ENCODE data around the gene ATP2A1.
"Not testable (repeated sequence)": the region's sequence is repeated elsewhere in the genome, so short reads cannot be mapped to it uniquely, and the experiment has no call there.

Gene ATP2A1

DNA sequence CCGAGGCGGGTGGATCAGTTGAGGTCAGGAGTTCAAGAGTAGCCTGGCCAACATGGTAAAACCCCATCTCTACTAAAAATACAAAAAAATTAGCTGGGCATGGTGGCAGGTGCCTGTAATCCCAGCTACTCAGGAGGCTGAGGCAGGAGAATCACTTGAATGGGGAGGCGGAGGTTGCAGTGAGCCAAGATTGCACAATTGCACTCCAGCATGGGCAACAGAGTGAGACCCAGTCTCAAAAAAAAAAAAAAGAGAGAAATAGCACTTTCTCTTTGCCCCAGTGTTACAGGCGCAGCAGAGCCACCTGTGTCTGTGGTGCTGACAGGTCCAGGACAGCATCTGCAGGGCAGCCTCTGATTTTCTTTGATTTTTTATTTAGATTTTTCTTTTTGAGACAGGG is 3.3 kb downstream of the ATP2A1 start:
- not testable (repeated sequence) for DNase-seq (ENCODE audit: low spot score)

DNA sequence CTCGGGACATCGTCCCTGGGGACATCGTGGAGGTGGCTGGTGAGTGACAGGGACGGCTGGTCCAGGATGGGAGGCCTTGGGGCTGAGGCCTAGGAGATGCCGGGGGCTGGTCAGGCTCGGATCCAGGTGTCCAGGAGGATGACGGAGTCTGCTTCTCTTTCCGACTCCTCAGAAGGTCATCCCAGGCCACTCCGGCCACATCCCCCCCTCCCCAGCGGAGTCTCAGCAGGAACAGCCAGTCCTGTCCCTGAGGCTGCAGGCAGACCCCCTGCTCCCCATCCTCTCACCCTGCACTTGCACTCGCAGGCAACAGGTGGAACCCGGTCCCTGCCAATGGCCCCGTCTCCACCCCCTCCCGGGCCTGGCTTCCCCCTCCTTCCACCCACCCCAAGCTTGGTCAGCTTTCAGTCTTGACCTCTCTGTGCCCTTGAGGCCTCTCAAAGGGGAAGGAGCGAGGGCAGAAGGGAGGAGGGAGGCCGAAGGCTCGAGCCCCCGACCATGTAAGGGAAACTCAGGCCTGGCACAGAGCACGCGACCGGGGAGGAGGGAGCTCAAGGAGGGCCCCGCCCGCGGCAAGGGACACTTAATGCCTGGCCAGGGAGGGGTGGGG is 4.4 kb downstream of the ATP2A1 start:
- DNase-seq (ENCODE audit: low spot score) = no peak

DNA sequence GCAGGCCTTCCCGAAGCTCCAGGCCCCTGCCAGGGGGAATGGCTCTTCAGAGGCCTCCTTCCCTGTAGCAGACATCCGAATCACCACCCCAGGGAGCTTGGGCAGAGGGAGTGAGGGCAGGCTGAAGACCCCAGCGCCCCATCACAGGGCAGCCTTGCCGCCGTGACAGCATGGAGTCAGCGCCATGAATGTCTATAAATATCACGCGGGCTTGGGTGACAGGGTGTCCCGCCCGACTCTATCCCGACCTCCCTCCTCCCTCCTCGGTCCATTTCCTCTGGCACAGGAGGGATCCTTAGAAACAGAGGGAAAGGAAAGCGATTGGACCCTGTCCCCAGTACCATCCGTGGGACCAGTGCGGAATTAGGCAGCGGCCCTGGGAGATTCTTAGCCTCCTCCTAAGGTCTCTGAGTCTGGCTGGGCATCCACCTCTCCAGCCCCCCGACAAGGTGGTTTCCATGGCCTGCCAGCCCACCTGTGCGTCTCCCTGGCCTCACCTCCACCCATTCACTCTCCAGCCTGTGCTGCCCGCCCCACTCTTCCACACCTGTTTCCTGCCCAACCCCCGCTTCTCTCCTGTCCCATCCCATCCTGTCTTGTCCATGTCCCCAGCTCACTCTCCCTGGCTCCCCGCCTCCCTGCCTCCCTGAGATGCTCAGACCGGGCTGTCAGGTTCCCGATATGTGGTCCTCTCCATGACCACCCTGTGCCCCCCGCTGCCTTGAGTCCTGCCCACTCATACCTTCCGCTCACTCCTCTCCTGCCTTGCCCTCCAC is 5.1 kb downstream of the ATP2A1 start:
- DNase-seq (ENCODE audit: low spot score) = no peak

DNA sequence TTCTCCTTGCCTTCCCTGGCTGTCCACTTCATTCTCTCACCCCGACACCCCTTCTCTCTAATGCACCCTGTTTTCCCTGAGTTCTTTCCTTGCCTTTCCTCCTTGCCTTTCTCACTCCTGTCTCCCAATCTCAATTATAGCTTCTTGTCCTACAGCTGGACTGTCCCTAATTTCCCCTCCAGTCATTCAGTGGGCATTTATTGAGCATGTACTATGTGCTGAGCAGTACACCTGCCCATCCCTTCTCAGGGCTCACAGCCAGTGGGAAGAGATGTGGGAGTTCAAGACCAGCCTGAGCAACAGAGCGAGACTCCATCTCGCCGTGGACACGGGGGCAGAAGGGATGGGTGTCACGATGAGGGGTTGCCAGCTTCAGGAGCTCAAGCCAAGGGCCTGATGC is 5.8 kb downstream of the ATP2A1 start:
- DNase-seq (ENCODE audit: low spot score) = no peak

DNA sequence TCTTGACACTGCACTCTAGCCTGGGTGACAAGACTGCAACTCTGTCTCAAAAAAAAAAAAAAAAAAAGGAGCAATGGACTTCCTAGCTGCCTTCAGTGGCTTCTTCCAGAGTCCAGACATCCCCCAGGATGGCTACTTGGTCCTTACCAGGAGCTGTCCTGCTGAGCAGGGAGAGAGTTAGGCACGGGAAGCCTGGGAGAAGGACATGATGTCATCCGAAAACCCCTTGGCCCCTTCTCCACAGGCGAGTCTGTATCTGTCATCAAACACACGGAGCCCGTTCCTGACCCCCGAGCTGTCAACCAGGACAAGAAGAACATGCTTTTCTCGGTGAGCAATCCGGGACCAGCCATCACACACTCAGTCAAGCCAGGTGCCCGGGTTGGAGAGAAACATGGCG is 8.7 kb downstream of the ATP2A1 start:
- DNase-seq (ENCODE audit: low spot score) = no peak

DNA sequence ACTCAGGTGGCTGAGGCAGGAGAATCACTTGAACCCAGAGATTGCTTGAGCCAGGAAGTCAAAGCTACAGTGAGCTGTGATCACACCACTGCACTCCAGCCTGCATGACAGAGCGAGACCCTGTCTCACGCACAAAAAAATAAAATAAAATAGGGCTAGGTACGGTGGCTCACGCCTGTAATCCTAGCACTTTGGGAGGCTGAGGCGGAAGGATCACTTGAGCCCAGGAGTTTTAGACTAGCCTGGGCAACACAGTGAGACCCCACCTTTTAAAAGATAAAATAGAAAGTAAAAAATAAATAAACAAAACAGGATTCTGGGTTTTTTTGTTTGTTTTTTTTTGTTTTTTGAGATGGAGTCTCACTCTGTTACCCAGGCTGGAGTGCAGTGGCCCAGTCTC is 12.1 kb downstream of the ATP2A1 start:
- DNase-seq (ENCODE audit: low spot score) = not testable (repeated sequence)

DNA sequence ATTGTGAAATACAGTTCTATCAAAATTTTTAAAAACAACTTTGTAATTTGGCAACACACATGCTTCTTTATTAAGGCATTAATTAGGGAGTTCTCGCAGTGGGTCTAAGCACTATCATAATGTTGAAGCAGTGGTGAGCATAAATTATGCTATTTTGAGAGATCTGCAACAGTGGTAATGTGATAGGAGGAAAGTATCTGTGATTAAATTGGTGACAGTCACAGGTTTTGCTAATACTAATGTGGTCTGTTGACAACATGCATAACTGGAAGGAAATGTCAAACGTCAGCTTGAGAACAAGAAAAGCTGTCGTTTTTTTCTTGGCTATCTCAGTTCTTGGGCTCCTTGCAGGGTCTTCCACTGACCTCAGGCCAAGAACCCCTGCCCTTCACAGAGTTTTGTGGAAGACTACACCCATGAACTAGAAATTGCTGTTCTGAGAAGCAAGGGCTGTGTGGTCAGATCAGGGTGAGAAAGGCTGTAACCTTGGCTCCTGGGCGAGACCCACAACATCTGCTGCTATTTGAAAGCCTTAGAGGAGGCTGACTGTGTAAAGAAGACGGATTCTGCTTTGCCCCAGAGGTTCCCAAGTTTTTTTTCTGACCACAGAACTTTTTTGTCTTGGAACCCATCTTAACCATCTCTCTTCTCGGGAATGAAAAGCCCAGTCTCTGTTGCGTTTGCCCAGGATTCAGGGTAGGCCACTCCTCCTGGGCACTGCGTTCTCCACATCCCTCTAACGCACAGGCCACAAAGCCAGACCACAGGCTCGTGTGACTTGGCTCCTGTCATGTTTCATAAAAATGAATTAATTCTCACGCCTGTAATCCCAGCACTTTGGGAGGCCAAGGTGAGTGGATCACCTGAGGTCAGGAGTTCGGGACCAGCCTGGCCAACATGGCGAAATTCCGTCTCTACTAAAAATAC is 13.9 kb downstream of the ATP2A1 start:
- no peak for DNase-seq (ENCODE audit: low spot score)

DNA sequence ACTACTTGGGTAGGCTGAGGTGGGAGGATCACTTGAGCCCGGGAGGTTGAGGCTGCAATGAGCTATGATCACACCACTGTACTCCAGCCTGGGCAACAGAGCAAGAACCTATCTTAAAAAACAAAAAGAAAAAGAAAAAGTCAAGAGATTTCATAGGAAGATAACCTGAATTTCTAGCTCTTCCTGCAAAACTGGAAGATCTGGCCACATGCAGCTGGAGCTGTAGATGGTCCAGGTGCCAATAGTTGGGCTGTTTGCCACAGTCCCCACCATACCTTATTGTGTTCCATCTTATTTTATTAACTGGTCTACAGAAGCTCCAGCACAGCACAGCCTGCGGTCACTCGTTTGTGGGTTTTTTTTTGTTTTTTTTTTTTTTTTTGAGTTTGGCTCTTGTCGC is 15.0 kb downstream of the ATP2A1 start:
- no peak for DNase-seq (ENCODE audit: low spot score)

DNA sequence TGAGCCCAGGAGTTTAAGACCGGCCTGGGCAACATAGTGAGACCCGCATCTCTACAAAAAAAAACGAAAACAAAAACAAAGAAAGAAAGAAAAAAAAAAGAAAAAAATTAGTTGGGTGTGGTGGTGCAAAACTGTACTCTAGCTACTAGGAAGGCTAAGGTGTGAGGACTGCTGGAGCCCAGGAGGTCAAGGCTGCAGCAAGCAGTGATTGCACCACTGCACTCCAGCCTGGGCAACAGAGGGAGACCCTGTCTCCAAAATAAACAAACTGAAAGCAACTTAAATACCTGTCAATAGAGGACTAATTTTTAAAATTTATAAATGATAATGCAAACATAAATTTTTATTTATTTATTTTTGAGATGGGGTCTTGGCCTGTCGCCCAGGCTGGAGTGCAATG is 17.3 kb downstream of the ATP2A1 start:
- DNase-seq (ENCODE audit: low spot score) = no peak

DNA sequence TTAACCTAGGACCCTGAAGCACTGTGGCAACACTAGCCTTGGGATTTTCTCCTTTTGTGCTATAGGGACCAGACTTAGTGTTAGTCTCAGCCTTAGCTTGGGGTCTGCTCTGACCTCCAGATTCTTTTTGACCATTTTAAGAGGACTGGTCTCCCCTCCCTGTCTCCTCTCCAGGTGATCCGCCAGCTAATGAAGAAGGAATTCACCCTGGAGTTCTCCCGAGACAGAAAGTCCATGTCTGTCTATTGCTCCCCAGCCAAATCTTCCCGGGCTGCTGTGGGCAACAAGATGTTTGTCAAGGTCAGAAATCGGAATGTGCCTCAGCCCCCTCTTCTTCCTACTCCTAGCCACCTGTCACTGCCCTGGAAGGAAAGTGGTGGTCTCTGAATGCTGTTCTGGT is 19.5 kb downstream of the ATP2A1 start:
- DNase-seq (ENCODE audit: low spot score) = no peak

DNA sequence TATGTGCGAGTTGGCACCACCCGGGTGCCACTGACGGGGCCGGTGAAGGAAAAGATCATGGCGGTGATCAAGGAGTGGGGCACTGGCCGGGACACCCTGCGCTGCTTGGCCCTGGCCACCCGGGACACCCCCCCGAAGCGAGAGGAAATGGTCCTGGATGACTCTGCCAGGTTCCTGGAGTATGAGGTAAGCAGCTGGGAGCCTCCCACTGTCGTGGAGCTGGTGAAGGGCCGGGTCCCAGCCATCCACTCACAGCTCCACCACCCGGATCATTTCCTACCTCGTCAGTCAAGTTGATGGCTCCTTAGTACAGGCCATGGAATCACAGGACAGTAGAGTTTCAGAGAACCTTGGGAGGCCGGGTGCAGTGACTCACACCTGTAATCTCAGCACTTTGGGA is 20.0 kb downstream of the ATP2A1 start:
- no peak for DNase-seq (ENCODE audit: low spot score)

DNA sequence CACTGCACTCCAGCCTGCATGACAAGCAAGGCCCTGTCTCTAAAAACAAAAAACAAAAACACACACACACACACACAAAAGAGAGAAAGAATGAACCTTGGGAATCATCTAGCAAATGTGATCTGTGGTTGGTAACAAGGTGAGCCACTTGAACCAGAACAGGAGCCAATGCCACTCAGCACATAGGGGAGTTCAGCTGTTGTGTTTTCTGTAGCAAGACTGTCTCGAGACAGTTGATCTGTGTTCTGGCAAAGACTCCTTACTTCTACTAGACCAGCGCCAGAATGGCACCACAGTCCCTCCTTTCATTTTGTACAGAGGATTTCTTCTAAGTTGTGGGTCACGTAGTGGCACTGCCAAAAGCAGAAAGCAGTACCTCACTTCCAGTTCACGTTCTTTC is 20.7 kb downstream of the ATP2A1 start:
- DNase-seq (ENCODE audit: low spot score) = no peak

DNA sequence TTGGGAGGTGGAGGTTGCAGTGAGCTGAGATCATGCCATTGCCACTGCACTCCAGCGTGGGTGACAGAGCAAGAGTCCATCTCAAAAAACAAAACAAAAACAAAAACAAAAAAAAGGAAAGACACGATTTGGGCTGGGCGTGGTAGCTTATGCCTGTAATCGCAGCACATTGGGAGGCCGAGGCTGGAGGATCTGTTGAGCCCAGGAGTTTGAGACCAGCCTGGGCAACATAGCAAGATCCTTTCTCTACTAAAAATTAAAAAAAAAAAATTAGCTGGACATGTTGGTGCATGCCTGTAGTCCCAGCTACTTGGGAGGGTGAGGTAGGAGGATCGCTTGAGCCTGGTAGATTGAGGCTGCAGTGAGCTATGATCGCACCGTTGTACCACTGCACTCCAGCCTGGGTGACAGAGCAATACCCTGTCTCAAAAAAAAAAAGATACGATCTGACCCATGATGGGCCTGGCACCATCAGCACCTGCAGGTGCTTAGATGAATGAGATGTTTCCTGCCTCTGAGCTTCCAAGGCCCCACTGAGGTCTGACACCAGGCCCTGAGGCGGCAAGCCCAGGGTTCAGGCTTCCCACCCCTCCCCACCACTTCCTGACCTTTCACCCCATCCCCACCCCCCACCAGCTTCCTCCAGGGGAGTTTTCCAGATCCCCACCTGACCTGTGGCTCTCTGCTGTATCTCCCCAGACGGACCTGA is 21.7 kb downstream of the ATP2A1 start:
- no peak for DNase-seq (ENCODE audit: low spot score)

DNA sequence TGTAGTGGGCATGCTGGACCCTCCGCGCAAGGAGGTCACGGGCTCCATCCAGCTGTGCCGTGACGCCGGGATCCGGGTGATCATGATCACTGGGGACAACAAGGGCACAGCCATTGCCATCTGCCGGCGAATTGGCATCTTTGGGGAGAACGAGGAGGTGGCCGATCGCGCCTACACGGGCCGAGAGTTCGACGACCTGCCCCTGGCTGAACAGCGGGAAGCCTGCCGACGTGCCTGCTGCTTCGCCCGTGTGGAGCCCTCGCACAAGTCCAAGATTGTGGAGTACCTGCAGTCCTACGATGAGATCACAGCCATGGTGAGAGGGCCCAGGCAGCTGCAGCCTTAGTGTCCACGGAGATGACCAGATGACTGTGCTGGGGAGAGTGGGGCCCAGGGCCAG is 22.3 kb downstream of the ATP2A1 start:
- DNase-seq (ENCODE audit: low spot score) = no peak

DNA sequence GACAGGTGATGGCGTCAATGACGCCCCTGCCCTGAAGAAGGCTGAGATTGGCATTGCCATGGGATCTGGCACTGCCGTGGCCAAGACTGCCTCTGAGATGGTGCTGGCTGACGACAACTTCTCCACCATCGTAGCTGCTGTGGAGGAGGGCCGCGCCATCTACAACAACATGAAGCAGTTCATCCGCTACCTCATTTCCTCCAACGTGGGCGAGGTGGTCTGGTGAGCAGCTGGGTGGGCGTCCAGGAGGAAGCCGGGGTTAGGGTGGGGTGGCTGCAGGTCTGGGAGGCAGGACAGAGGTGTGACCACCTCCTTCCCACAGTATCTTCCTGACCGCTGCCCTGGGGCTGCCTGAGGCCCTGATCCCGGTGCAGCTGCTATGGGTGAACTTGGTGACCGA is 23.6 kb downstream of the ATP2A1 start:
- DNase-seq (ENCODE audit: low spot score) = no peak

DNA sequence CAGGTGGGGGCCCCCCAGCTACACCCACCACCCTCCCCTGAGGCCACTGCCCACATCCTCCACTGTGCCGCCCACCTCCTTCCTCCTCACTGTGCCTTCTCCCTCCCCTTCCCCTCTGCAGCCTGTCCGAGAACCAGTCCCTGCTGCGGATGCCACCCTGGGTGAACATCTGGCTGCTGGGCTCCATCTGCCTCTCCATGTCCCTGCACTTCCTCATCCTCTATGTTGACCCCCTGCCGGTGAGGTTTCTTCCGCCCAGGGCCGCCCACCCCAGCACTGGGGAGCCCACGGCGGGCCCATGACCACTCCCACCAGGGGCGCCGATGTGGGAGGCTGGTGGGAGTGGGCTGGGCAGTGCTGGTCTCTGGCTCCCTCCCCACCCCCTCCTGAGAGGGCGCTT is 24.6 kb downstream of the ATP2A1 start:
- no peak for DNase-seq (ENCODE audit: low spot score)

DNA sequence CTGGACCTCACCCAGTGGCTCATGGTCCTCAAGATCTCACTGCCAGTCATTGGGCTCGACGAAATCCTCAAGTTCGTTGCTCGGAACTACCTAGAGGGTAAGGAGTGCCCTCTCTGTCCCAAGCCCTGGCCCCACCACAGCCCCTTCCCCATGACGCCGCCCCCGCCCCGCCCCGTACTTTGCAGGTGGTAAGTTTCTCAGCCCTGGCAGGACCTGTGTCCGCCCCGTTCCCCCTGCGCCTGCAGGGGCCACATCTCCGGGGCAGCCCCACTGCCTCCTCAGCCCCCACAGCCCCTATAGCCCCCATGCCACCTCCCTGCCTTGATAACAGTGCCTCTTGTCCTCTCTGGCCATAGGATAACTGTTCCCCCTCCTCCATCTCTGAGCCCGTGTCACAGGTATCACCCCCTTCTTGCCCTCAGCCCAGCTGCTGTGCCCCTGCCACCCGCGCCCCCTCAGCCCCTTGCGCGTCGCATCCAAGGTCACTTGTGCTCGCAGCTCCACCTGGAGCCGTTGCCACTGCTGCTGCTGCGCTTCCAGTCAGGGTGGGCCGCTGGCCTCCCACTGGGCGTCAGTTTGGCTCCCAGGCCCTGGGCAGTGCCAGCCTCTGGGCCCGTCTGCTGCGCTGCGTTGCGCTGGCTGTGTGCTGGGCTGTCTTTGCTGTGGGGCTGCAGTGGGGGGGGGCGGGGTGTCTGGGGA is 25.2 kb downstream of the ATP2A1 start:
- DNase-seq (ENCODE audit: low spot score) = no peak

DNA sequence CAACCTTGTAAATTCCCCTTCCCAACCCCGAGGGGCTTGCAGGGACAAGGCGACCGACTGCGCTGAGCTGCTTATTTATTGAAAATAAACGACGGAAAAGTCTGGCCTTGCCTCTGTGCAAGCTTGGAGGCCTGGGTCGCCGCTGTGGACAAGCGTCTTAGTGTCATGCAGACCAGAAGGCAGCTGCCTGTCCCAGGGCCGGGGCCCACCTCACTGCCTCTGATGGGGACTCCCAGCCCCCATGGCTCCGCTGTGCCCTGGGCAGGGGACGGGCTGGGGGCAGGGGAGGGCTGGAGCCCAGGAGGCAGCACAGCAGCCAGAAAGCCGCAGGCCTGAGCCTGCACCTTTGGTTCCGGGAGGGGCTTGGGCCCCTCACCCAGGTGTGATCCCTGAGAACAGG is 26.1 kb downstream of the ATP2A1 start:
- DNase-seq (ENCODE audit: low spot score) = no peak

DNA sequence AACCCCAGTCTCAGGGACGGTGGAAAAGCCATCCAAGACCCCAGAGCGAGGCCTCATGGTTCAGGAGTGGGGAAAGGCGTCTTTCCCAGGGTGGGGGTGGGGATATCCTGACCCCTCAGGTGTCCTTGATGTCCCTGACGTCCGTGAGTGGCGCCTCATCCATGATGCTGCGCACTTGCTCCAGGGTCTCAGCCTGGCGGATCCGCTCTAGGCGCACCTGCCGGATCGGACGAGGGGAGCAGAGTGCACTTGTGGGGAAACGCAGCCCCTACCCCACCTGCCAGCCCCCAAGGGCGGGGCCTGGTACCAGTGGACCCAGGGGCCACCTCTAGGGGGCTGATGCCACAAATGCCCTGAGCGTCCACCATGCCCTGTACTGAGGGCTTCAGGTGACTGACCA is 26.5 kb downstream of the ATP2A1 start:
- DNase-seq (ENCODE audit: low spot score) = no peak

DNA sequence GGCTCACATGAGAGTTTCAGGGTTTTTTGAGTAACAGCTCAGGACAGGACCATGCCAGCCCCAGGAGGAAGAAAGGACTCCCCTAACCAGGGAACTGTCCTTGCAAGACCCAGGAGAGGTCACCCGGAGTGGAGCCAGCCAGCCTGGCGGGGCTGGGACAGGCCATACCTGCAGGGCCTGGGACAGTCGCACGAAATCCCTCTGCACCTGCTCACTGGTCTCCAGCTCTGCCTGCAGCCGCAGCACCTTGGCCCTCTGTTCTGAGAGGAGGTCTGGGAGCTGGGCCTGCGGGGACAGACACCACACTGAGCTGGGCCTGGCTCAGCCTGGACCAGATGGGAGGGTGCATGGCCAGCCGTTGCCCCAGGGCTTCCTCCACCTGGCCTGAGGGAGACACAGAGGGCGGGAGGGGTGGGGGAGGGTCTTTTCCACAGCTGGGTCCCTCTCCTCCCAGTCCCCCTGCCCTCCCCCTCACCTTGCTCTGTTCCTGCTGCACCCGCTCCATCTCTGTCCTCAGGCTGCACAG is 27.0 kb downstream of the ATP2A1 start:
- no peak for DNase-seq (ENCODE audit: low spot score)

DNA sequence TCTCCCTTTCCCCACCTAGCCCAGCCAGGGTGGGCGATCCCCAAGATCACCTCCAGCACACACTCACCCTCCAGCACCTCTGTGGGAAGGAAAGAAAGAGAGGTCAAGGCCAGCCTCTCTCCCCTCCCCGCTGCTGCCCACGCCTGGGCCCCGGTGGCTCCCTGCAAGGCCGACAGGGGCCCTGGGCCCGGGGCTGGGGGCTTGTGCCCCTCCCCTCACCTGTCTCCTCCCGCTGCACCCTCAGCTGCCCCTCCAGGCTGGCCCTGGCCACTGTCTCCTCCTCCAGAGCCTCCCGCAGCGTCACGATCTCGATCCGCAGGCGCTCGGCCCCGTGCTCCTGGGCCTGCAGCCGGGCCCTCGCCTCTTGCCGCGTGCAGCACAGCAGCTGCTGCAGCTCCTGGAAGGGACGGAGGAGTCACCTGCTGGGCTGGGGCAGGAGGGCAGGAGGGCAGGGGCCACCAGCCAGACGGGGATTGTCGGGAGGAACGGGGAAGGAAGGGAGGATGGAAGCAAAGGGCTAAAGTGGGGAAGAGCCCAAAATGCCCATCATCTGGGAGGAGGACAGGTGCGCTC is 27.6 kb downstream of the ATP2A1 start:
- DNase-seq (ENCODE audit: low spot score) = no peak
